Measurements from ENCODE around the gene PRKCE. TPM values are rescaled to one million over a fixed set of nuclear protein-coding genes. Genes with fewer than 3 reads are reported as not detected.

The PRKCE gene
- total and polyA plus RNA-seq, 2 donors (not counting 1 experiment from before 2014, with no cell fraction given) = 23.6 to 271 TPM

DNA sequence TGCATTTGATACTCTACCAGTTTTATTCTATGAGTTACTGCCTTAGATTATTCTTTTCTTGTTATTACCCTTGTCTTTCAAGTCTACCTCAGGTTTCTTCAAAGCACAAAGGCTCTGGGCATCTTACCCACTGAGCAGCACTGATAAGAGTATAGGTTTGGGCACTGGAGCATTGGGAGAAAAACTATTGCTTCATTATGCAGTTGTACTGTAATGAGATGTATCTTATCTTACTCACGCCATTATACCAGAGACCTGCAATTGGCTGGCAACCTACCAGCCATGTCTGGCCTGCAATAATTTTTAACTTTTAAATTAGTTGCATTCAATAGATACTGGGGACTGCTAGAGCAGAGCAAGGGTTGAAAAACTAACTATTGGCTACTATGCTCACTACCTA is 21.5 kb upstream of the PRKCE start:
- H3K36me3 ChIP-seq (replicated peaks in 1 of 2; ENCODE audit: control extremely low read depth in 1 of 2, control insufficient read depth in 1 of 2, extremely low read depth in 1 of 2, insufficient read depth in 2 of 2, low read length in 1 of 2) = no peaks in the 10 kb centered on the region
- no peak overlapping the region for H3K4me2 ChIP-seq (replicated peaks; ENCODE audit: low read depth, low read length, poor library complexity, severe bottlenecking)
- H3K79me2 ChIP-seq (ENCODE audit: control insufficient read depth, insufficient read depth, low read length) = no peaks in the 10 kb centered on the region
- peaks cover 0 to 5% (median 4%) of the 10 kb centered on the region in 4 experiments for H3K27me3 ChIP-seq (replicated peaks in 1 of 4; ENCODE audit: control extremely low read depth in 1 of 4, control insufficient read depth in 3 of 4, insufficient read depth in 4 of 4, low read length in 3 of 4)
- H3K9ac ChIP-seq (ENCODE audit: low read length) = no peak overlapping the region
- H4K20me1 ChIP-seq (ENCODE audit: control insufficient read depth, insufficient read depth, low read length, poor library complexity, severe bottlenecking) = no peaks in the 10 kb centered on the region
- no peaks in the 10 kb centered on the region for H3K9me3 Mint-ChIP-seq (ENCODE audit: insufficient read depth)
- H3K4me1 ChIP-seq (ENCODE audit: control insufficient read depth in 2 of 2, insufficient read depth in 2 of 2, low read length in 2 of 2) = no peaks in the 10 kb centered on the region
- H3K27ac ChIP-seq (ENCODE audit: low read length in 2 of 2) = no peak overlapping the region
- intact Hi-C loops (cut with micrococcal nuclease) = no loop called here
- peaks cover 31% of the 10 kb centered on the region for H3K27me3 Mint-ChIP-seq
- H3K27ac Mint-ChIP-seq = no peak overlapping the region
- no peaks in the 10 kb centered on the region for H3K9me3 ChIP-seq (ENCODE audit: control extremely low read depth in 1 of 3, control insufficient read depth in 2 of 3, insufficient read depth in 1 of 3, low read length in 2 of 3)
- no peak for TF ChIP-seq EZH2 (IDR thresholded peaks at IDR 0.05; ENCODE audit: borderline replicate concordance, insufficient read depth, low read depth, low read length, poor library complexity, severe bottlenecking)
- TF ChIP-seq, protein P1, sequence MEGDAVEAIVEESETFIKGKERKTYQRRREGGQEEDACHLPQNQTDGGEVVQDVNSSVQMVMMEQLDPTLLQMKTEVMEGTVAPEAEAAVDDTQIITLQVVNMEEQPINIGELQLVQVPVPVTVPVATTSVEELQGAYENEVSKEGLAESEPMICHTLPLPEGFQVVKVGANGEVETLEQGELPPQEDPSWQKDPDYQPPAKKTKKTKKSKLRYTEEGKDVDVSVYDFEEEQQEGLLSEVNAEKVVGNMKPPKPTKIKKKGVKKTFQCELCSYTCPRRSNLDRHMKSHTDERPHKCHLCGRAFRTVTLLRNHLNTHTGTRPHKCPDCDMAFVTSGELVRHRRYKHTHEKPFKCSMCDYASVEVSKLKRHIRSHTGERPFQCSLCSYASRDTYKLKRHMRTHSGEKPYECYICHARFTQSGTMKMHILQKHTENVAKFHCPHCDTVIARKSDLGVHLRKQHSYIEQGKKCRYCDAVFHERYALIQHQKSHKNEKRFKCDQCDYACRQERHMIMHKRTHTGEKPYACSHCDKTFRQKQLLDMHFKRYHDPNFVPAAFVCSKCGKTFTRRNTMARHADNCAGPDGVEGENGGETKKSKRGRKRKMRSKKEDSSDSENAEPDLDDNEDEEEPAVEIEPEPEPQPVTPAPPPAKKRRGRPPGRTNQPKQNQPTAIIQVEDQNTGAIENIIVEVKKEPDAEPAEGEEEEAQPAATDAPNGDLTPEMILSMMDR (IDR thresholded peaks at IDR 0.05) = no peak
- POLR2A ChIA-PET = no interaction called here
- no peak overlapping the region for H3K4me3 Mint-ChIP-seq
- ATAC-seq (ENCODE audit: low read depth) (no peak), DNase-seq (no peak)
- no peaks in the 10 kb centered on the region for H3K4me1 Mint-ChIP-seq
- no peak overlapping the region for H3K4me3 ChIP-seq (ENCODE audit: control extremely low read depth in 1 of 5, extremely low read depth in 1 of 5, insufficient read depth in 1 of 5, low read depth in 2 of 5, low read length in 4 of 5)
- no CpG with 5 or more reads among the region's 1 CpG for WGBS (ENCODE audit: insufficient coverage)
- CTCF ChIA-PET = no interaction called here
- H2AFZ ChIP-seq (ENCODE audit: insufficient read depth, low read depth, low read length, poor library complexity, severe bottlenecking) = no peak overlapping the region

DNA sequence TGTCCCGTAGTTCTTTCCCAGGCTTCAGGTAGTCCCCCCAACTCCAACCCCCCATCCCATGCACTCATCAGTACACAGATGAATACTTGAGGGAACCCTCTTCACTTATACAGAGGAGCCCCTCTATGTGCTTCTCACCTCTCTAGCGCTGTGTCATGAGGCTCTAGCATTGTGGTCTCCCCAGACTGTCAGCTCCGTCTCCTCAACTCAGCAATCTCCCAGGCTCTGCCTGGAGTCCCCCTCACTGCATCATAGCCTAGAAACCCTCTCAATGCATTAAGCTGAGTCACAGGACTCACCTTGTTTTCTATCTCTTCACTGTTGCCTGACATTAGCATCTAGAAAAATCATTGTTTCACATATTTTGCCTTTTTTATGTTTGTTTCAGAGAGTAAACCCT is 20.2 kb upstream of the PRKCE start:
- TF ChIP-seq, protein P1 (IDR thresholded peaks at IDR 0.05) = no peak
- TF ChIP-seq EZH2 (IDR thresholded peaks at IDR 0.05; ENCODE audit: borderline replicate concordance, insufficient read depth, low read depth, low read length, poor library complexity, severe bottlenecking) = no peak
- intact Hi-C loops (cut with micrococcal nuclease) = no loop called here
- WGBS (ENCODE audit: insufficient coverage) = 93% methylated on average over 3 of the region's 3 CpGs
- H3K9me3 Mint-ChIP-seq (ENCODE audit: insufficient read depth) = no peaks in the 10 kb centered on the region
- ChIA-PET CTCF (no interaction called here), POLR2A (no interaction called here)
- Histone ChIP-seq H3K27me3 (replicated peaks in 1 of 4; ENCODE audit: control extremely low read depth in 1 of 4, control insufficient read depth in 3 of 4, insufficient read depth in 4 of 4, low read length in 3 of 4) (peaks cover 0 to 5% (median 4%) of the 10 kb centered on the region in 4 experiments), H3K79me2 (ENCODE audit: control insufficient read depth, insufficient read depth, low read length) (no peaks in the 10 kb centered on the region), H3K4me3 (ENCODE audit: control extremely low read depth in 1 of 5, extremely low read depth in 1 of 5, insufficient read depth in 1 of 5, low read depth in 2 of 5, low read length in 4 of 5) (no peak overlapping the region), H3K9ac (ENCODE audit: low read length) (no peak overlapping the region), H3K36me3 (replicated peaks in 1 of 2; ENCODE audit: control extremely low read depth in 1 of 2, control insufficient read depth in 1 of 2, extremely low read depth in 1 of 2, insufficient read depth in 2 of 2, low read length in 1 of 2) (no peaks in the 10 kb centered on the region), H3K9me3 (ENCODE audit: control extremely low read depth in 1 of 3, control insufficient read depth in 2 of 3, insufficient read depth in 1 of 3, low read length in 2 of 3) (no peaks in the 10 kb centered on the region), H2AFZ (ENCODE audit: insufficient read depth, low read depth, low read length, poor library complexity, severe bottlenecking) (no peak overlapping the region), H3K4me1 (ENCODE audit: control insufficient read depth in 2 of 2, insufficient read depth in 2 of 2, low read length in 2 of 2) (no peaks in the 10 kb centered on the region), H3K27ac (ENCODE audit: low read length in 2 of 2) (no peak overlapping the region), H4K20me1 (ENCODE audit: control insufficient read depth, insufficient read depth, low read length, poor library complexity, severe bottlenecking) (no peaks in the 10 kb centered on the region), H3K4me2 (replicated peaks; ENCODE audit: low read depth, low read length, poor library complexity, severe bottlenecking) (no peak overlapping the region)
- DNase-seq (no peak), ATAC-seq (ENCODE audit: low read depth) (no peak)
- H3K4me1 Mint-ChIP-seq = no peaks in the 10 kb centered on the region
- no peak overlapping the region for H3K27ac Mint-ChIP-seq
- peaks cover 37% of the 10 kb centered on the region for H3K27me3 Mint-ChIP-seq
- no peak overlapping the region for H3K4me3 Mint-ChIP-seq
